ENCODE results near the gene USP17L22.
A peak's percentile ranks its signal among the peaks of the same experiment; 100 is the strongest.
"Not testable (repeated sequence)": the region's sequence is repeated elsewhere in the genome, so short reads cannot be mapped to it uniquely, and the experiment has no call there.

USP17L22 gene

GRCh38 chr4:9267319-9267718 lies at the start of gene USP17L22:
USP17L22 (plus strand) TSS chr4:9267619; CDS start chr4:9267619, 0 bp downstream.
- DNase-seq (ENCODE audit: low spot score), result not testable (repeated sequence)

GRCh38 chr4:9219852-9220251 lies 47.6 kb upstream of the USP17L22 start, which contains the start of gene USP17L12:
USP17L12 (plus strand) TSS chr4:9220152; CDS start chr4:9220152, 0 bp downstream.
- DNase-seq (ENCODE audit: low spot score), result not testable (repeated sequence)

- not testable (repeated sequence) for DNase-seq (ENCODE audit: low spot score)
Observed at GRCh38 chr4:9224596-9224995, 42.8 kb upstream of the USP17L22 start, which contains the start of gene USP17L13. USP17L13 (plus strand) TSS chr4:9224896; CDS start chr4:9224896, 0 bp downstream.

GRCh38 chr4:9230249-9230648 lies 37.2 kb upstream of the USP17L22 start:
- DNase-seq (ENCODE audit: low spot score), result not testable (repeated sequence)

- not testable (repeated sequence) for DNase-seq (ENCODE audit: low spot score)
Observed at GRCh38 chr4:9234085-9234484, 33.3 kb upstream of the USP17L22 start, which contains the start of gene USP17L15. USP17L15 (plus strand) TSS chr4:9234385; CDS start chr4:9234385, 0 bp downstream.

GRCh38 chr4:9238461-9238860 lies 29.0 kb upstream of the USP17L22 start:
- not testable (repeated sequence) for DNase-seq (ENCODE audit: low spot score)

GRCh38 chr4:9243579-9243978 lies 23.8 kb upstream of the USP17L22 start, which contains the start of gene USP17L17:
USP17L17 (plus strand) TSS chr4:9243879; CDS start chr4:9243879, 0 bp downstream.
- not testable (repeated sequence) for DNase-seq (ENCODE audit: low spot score)

GRCh38 chr4:9247953-9248680 lies 19.3 kb upstream of the USP17L22 start, which contains the start of gene USP17L18:
USP17L18 (plus strand) TSS chr4:9248630; CDS start chr4:9248630, 0 bp downstream.
- DNase-seq (ENCODE audit: low spot score), result peak; percentile 29

GRCh38 chr4:9253078-9253477 lies 14.3 kb upstream of the USP17L22 start, which contains the start of gene USP17L19:
USP17L19 (plus strand) TSS chr4:9253378; CDS start chr4:9253378, 0 bp downstream.
- not testable (repeated sequence) for DNase-seq (ENCODE audit: low spot score)

GRCh38 chr4:9257824-9258223 lies 9.6 kb upstream of the USP17L22 start, which contains the start of gene USP17L20:
USP17L20 (plus strand) TSS chr4:9258124; CDS start chr4:9258124, 0 bp downstream.
- not testable (repeated sequence) for DNase-seq (ENCODE audit: low spot score)

GRCh38 chr4:9262572-9262971 lies 4.8 kb upstream of the USP17L22 start, which contains the start of gene USP17L21:
USP17L21 (plus strand) TSS chr4:9262872; CDS start chr4:9262872, 0 bp downstream.
- DNase-seq (ENCODE audit: low spot score), result not testable (repeated sequence)

GRCh38 chr4:9271719-9272118 lies 4.3 kb downstream of the USP17L22 start:
- DNase-seq (ENCODE audit: low spot score), result not testable (repeated sequence)
